Ovary (tissue), 9 donors: ENCODE measurements around the gene TAP1. TPM values are rescaled to one million over a fixed set of nuclear protein-coding genes. Genes with fewer than 3 reads are reported as not detected.
"Not testable (repeated sequence)": the region's sequence is repeated elsewhere in the genome, so short reads cannot be mapped to it uniquely, and the experiment has no call there.

Experiments used
- DNase-seq, 5 donors: peaks; one replicate each; pipeline ENCODE4 v3.0.0-alpha.2; 2019 to 2020
- H3K27ac ChIP-seq, 2 donors: fragments of 200-600 bp; one replicate each; pipeline versions ENCODE4 v1.5.1 to v1.8.0; 2019 to 2022
- H3K27me3 ChIP-seq: fragments of 200-600 bp; one replicate; pipeline ENCODE4 v1.8.0; 2022
- H3K36me3 ChIP-seq: fragments of 200-600 bp; sonication (generic); one replicate; pipeline ENCODE4 v1.5.1; 2019
- H3K4me1 ChIP-seq: one replicate; pipeline ENCODE4 v1.8.1; 2013; ENCODE audit warnings: mild to moderate bottlenecking, moderate library complexity; ENCODE audit not compliant: insufficient read depth
- H3K4me3 ChIP-seq: fragments of 200-600 bp; sonication (generic); one replicate; pipeline ENCODE4 v1.5.1; 2017
- H3K9me3 ChIP-seq, 2 donors: fragments of 200-600 bp in 1 of 2; sonication (generic) in 1 of 2; one replicate each; pipeline versions ENCODE4 v1.5.1 to v1.8.1; 2013 to 2019; ENCODE audit warnings: mild to moderate bottlenecking in 1 of 2, moderate library complexity in 1 of 2
- EP300 ChIP-seq: sonication (generic); formaldehyde crosslinking; IDR thresholded peaks from one replicate; pipeline ENCODE4 v1.6.1; 2017; ENCODE audit warnings: antibody characterized with exemption
- POLR2A ChIP-seq: fragments of 450-650 bp; IDR thresholded peaks from one replicate; pipeline ENCODE4 v1.6.1; 2017; ENCODE audit warnings: antibody characterized with exemption, mild to moderate bottlenecking, moderate library complexity
- WGBS, 3 donors: extraction: QIAGEN DNeasy Blood & Tissue Kit in 1 of 3; methylation state at CpG; one replicate each; pipeline versions ENCODE4 v1.1.5 to v1.1.7; 2013 to 2017; 5-methylcytosine and 5-hydroxymethylcytosine counted together
- intact Hi-C, 4 donors: fragments of 100-400 bp; cut with DNase I; formaldehyde crosslinking; loops; one replicate each; pipeline versions ENCODE4 v1.11.0 to v1.15.1; 2022 to 2023
- polyA plus RNA-seq, 2 donors: library from polyadenylated mRNA; stranded (reverse); fragments of 200-250 nt in 1 of 2; fragments of 350-450 nt in 1 of 2; fragmentation: Illumina TruSeq in 1 of 2; extraction: RNeasy Lipid Tissue Mini Kit (QIAGEN cat#74804) in 1 of 2; gene quantifications; one replicate each; pipeline ENCODE4 v1.2.3, GENCODE V29; 2013 to 2014
- total RNA-seq, 7 donors: library from RNA; depleted of rRNA in 2 of 7; stranded (reverse); fragments of >200 nt in 2 of 7; fragmentation: NEBNext Ultra II Directional in 3 of 7; extraction: Animal tissue kit (Norgen Biotek cat#: 25700) in 3 of 7; gene quantifications; one replicate each; pipeline versions ENCODE4 v1.1.0 to v1.2.4, GENCODE V29; 2016 to 2023
- TF ChIP-seq, protein P1 (sequence below), 3 donors: fragments of 450-650 bp in 2 of 3; fragments of 200-600 bp in 1 of 3; IDR thresholded peaks; one replicate each; pipeline versions ENCODE4 v1.5.1 to v1.8.0; 2016 to 2022; ENCODE audit warnings: antibody characterized with exemption in 3 of 3, mild to moderate bottlenecking in 1 of 3
- donor health status: DM: no; HTN: no; CAD: no; lungs with moderate emphysema.
- donor health status: DM: no; HTN: no; CAD: no.
- donor health status: Bipolar disorder and iron deficiency.
- donor health status: DM: yes; HTN: yes; CAD: no.
- donor health status: DM: no; HTN: no; CAD: no.
- donor health status: DM: yes; HTN: yes; CAD: no.

Gene TAP1
- total and polyA plus RNA-seq, 9 donors = 17.7 to 48.4 (median 23.3) TPM

DNA sequence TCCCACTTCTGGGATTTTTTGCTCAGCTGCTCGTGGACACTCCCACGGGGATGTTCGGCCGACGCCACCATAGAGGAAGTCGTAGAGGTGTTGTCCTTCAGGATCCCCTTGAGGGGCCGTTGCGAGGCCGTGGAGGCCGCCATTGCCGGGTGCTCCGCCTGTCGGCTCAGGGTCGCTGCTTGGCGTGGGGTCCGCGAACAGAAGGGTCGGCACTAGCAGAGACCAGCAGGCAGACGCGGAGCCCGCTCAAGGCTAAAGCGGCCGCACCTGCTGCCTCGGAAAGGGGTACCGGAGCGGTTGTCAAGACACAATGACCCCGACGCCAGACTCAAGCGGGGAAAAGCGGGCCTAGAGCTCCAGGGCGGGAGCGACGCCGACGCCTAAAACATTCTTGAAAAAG, 26.2 kb upstream of the TAP1 start:
- Histone ChIP-seq H3K27ac (no peak overlapping the region), H3K27me3 (no peaks in the 10 kb centered on the region), H3K36me3 (no peaks in the 10 kb centered on the region), H3K4me3 (no peak overlapping the region), H3K4me1 (no peaks in the 10 kb centered on the region), H3K9me3 (no peaks in the 10 kb centered on the region)
- intact Hi-C loops = loop anchor here in 1 of 4 donors (10.0 kb wide), 1 partner anchor 55 kb away; no protein-coding TSS in a partner anchor
- TF ChIP-seq, protein P1, sequence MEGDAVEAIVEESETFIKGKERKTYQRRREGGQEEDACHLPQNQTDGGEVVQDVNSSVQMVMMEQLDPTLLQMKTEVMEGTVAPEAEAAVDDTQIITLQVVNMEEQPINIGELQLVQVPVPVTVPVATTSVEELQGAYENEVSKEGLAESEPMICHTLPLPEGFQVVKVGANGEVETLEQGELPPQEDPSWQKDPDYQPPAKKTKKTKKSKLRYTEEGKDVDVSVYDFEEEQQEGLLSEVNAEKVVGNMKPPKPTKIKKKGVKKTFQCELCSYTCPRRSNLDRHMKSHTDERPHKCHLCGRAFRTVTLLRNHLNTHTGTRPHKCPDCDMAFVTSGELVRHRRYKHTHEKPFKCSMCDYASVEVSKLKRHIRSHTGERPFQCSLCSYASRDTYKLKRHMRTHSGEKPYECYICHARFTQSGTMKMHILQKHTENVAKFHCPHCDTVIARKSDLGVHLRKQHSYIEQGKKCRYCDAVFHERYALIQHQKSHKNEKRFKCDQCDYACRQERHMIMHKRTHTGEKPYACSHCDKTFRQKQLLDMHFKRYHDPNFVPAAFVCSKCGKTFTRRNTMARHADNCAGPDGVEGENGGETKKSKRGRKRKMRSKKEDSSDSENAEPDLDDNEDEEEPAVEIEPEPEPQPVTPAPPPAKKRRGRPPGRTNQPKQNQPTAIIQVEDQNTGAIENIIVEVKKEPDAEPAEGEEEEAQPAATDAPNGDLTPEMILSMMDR (IDR thresholded peaks at IDR 0.05) = no peak
- no peak for TF ChIP-seq EP300
- no peak for TF ChIP-seq POLR2A
- 33 to 46% (median 38%) methylated on average over 35 of the region's 35 CpGs for WGBS, 3 donors
- no peak for DNase-seq

DNA sequence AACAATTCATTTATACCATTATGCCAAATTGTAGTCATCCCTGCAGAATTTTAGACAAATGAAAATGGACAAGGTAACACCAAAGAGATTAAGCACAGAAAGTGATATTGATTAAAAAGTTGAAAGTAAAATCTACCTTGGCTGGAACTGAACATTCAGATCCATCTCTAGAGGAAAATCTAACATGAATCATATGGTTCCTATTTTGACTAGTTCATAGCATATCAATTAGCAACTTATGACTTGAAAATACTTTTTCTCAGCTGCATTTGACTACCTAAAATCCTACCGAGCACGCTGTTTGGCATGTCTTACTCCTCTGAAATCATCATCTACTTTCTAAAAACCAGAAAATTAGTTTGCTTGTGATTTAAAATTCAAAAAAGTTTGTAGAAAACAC, 23.1 kb upstream of the TAP1 start:
- H3K36me3 ChIP-seq = no peaks in the 10 kb centered on the region
- H3K27ac ChIP-seq = no peak overlapping the region
- no peak overlapping the region for H3K4me3 ChIP-seq
- H3K4me1 ChIP-seq = no peaks in the 10 kb centered on the region
- no peaks in the 10 kb centered on the region for H3K9me3 ChIP-seq
- no peaks in the 10 kb centered on the region for H3K27me3 ChIP-seq
- intact Hi-C loops = no loop called here
- 86 to 90% (median 87%) methylated on average over 2 of the region's 2 CpGs for WGBS, 3 donors
- TF ChIP-seq, protein P1 (IDR thresholded peaks at IDR 0.05) = no peak
- no peak for TF ChIP-seq EP300
- TF ChIP-seq POLR2A = no peak
- DNase-seq = no peak

DNA sequence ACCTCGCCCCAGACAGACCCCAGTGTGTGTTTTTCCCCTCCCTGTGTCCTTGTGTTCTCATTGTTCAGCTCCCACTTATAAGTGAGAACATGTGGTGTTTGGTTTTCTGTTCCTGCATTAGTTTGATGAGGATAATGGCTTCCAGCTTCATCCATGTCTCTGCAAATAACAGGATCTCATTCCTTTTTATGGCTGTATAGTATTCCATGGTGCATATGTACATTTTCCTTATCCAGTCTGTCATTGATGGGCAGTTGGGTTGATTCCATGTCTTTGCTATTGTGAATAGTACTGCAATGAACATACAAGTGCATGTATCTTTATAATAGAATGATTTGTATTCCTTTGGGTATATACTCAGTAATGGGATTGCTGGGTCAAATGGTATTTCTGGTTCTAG, 20.4 kb upstream of the TAP1 start:
- H3K4me3 ChIP-seq, DNase-seq, H3K4me1 ChIP-seq, H3K27me3 ChIP-seq, H3K27ac ChIP-seq, H3K36me3 ChIP-seq, H3K9me3 ChIP-seq: not testable (repeated sequence)
- intact Hi-C loops = loop anchor here in 2 of 4 donors (5.0 kb wide), 1 partner anchor 37 kb away; the partner anchor contains the start of gene TAP2 (in 2 of the 2)
- WGBS, 3 donors = 0 to 56% (median 28%) methylated on average over 1 of the region's 1 CpG

DNA sequence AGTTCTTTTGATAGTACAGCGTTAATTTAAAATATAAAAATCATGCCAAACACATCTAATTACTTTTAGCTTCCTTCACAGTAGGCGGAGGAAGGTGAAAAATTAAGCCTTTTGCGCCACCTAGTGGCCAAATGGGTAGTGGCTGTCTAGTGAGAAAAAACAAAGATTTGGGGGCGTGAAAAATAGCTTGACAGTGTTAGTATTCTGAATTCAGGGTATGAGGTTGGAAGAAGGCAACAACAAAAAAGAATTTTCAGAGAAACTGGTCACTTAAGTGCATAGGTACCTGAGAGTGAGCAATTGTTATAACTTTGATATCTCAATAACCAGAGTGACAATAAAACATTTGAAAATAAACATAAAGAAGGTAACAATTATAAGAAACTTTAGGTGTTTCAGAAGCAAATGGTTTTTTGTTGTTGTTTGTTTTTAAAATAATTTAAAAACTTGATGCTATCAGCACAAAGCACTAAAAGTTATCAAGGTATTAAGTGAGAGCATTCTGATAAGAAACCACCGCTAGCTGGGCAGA, 14.8 kb upstream of the TAP1 start:
- TF ChIP-seq, protein P1 (IDR thresholded peaks at IDR 0.05) = peak; percentile 83 to 94 (median 91)
- TF ChIP-seq EP300 = no peak
- Histone ChIP-seq H3K27me3 (no peaks in the 10 kb centered on the region), H3K9me3 (no peaks in the 10 kb centered on the region), H3K36me3 (no peaks in the 10 kb centered on the region), H3K4me1 (no peaks in the 10 kb centered on the region), H3K27ac (no peak overlapping the region), H3K4me3 (no peak overlapping the region)
- 15 to 17% (median 16%) methylated on average over 5 of the region's 5 CpGs for WGBS, 3 donors
- DNase-seq = peak; percentile 78 to 88 (median 86)
- intact Hi-C loops = no loop called here

GRCh38 chr6:32867554-32868256, 14.2 kb upstream of the TAP1 start:
- 24 to 38% (median 26%) methylated on average over 8 of the region's 8 CpGs for WGBS, 3 donors
- Histone ChIP-seq H3K9me3 (no peaks in the 10 kb centered on the region), H3K27me3 (no peaks in the 10 kb centered on the region), H3K36me3 (no peaks in the 10 kb centered on the region), H3K4me3 (no peak overlapping the region), H3K4me1 (no peaks in the 10 kb centered on the region), H3K27ac (no peak overlapping the region)
- TF ChIP-seq EP300 = no peak
- TF ChIP-seq POLR2A = no peak
- TF ChIP-seq, protein P1 (IDR thresholded peaks at IDR 0.05) = no peak
- intact Hi-C loops = no loop called here
- DNase-seq = no peak
